SU-DHL-6 (cell line): ENCODE results near the gene ATG16L1.

ENCODE experiments used
- H2AFZ ChIP-seq: fragments of 200-600 bp; sonication (generic); 2 replicates; pipeline ENCODE4 v1.6.1; 2014; ENCODE audit warnings: low read depth, mild to moderate bottlenecking, moderate library complexity, mixed read lengths, antibody characterized with exemption, low read length; ENCODE audit not compliant: severe bottlenecking
- H3F3A ChIP-seq: fragments of 200-600 bp; shearing (Covaris generic); 2 replicates; pipeline ENCODE4 v1.6.0; 2016; ENCODE audit warnings: antibody characterized with exemption, mild to moderate bottlenecking; ENCODE audit not compliant: insufficient read depth
- H3K27ac ChIP-seq: fragments of 200-600 bp; sonication (generic); 2 replicates; pipeline ENCODE4 v1.5.1; 2016; ENCODE audit warnings: low read depth, mild to moderate bottlenecking, low read length, moderate library complexity, mixed read lengths
- H3K27me3 ChIP-seq: fragments of 200-600 bp; sonication (generic), shearing (Covaris generic); 2 replicates; pipeline ENCODE4 v1.6.0; 2014; ENCODE audit warnings: mild to moderate bottlenecking, low read length
- H3K36me3 ChIP-seq: fragments of 200-600 bp; sonication (generic); 2 replicates; pipeline ENCODE4 v1.6.1; 2014; ENCODE audit warnings: mild to moderate bottlenecking, low read length, mixed read lengths
- H3K4me2 ChIP-seq: fragments of 300-600, 200-600 bp; shearing (Covaris generic), sonication (generic); 2 replicates; pipeline ENCODE4 v1.6.0; 2014; ENCODE audit warnings: low read length, low read depth, mild to moderate bottlenecking; ENCODE audit not compliant: poor library complexity, severe bottlenecking
- H3K4me3 ChIP-seq: fragments of 200-600 bp; sonication (generic); 2 replicates; pipeline ENCODE4 v1.5.1; 2014; ENCODE audit warnings: antibody characterized with exemption, low read length, mild to moderate bottlenecking, mixed read lengths; ENCODE audit not compliant: insufficient read depth, poor library complexity, severe bottlenecking
- H3K79me2 ChIP-seq: fragments of 200-600 bp; sonication (generic); 2 replicates; pipeline ENCODE4 v1.6.1; 2014; ENCODE audit warnings: mild to moderate bottlenecking, low read length, moderate library complexity; ENCODE audit not compliant: insufficient read depth
- H3K9ac ChIP-seq: fragments of 200-600 bp; sonication (generic); 2 replicates; pipeline ENCODE4 v1.7.0; 2014; ENCODE audit warnings: mild to moderate bottlenecking, low read length
- H3K9me2 ChIP-seq: fragments of 200-600 bp; sonication (generic); replicated peaks from 2 replicates; pipeline ENCODE4 v1.6.1; 2014; ENCODE audit warnings: low read length; ENCODE audit not compliant: insufficient read depth
- H3K9me3 ChIP-seq: fragments of 200-600 bp; sonication (generic); 2 replicates; pipeline ENCODE4 v1.6.1; 2014; ENCODE audit warnings: low read length, mixed read lengths; ENCODE audit not compliant: insufficient read depth
- H4K20me1 ChIP-seq: fragments of 200-600 bp; sonication (generic); 2 replicates; pipeline ENCODE4 v1.6.1; 2014; ENCODE audit warnings: low read depth, mild to moderate bottlenecking, antibody characterized with exemption, low read length, moderate library complexity, mixed read lengths
- CTCF ChIP-seq: fragments of 200-600 bp; sonication (generic); IDR thresholded peaks from one replicate; pipeline ENCODE4 v1.5.1; 2017; ENCODE audit warnings: antibody characterized with exemption, mild to moderate bottlenecking, low read length, moderate library complexity; ENCODE audit not compliant: insufficient read depth, poor library complexity, severe bottlenecking
- EZH2phosphoT487 ChIP-seq: fragments of 200-600 bp; sonication (generic), shearing (Covaris generic); conservative IDR thresholded peaks from 2 replicates; pipeline ENCODE4 v1.6.1; 2018; ENCODE audit warnings: mild to moderate bottlenecking, antibody characterized with exemption, low read length, moderate library complexity, mixed read lengths

ATG16L1 gene

GRCh38 chr2:233245406-233245805 lies 6.1 kb upstream of the ATG16L1 start:
- no peak overlapping the region for H2AFZ ChIP-seq
- H3K9me3 ChIP-seq = no peaks in the 10 kb centered on the region
- no peaks in the 10 kb centered on the region for H3K79me2 ChIP-seq
- H3K4me3 ChIP-seq = no peak overlapping the region
- TF ChIP-seq CTCF (no peak), EZH2phosphoT487 (no peak)
- no peaks in the 10 kb centered on the region for H3F3A ChIP-seq
- H3K27me3 ChIP-seq = no peaks in the 10 kb centered on the region
- no peaks in the 10 kb centered on the region for H4K20me1 ChIP-seq
- no peak overlapping the region for H3K4me2 ChIP-seq
- no peak overlapping the region for H3K9ac ChIP-seq
- H3K9me2 ChIP-seq = no peaks in the 10 kb centered on the region
- no peak overlapping the region for H3K27ac ChIP-seq
- no peaks in the 10 kb centered on the region for H3K36me3 ChIP-seq

GRCh38 chr2:233247116-233247515 lies 4.4 kb upstream of the ATG16L1 start:
- no peak overlapping the region for H2AFZ ChIP-seq

GRCh38 chr2:233247744-233248143 lies 3.7 kb upstream of the ATG16L1 start:
- Histone ChIP-seq H3K4me3 (no peak overlapping the region), H4K20me1 (no peaks in the 10 kb centered on the region; the same call in 1 of the 2 replicates), H3K27ac (no peak overlapping the region), H3K9ac (no peak overlapping the region), H3K79me2 (peaks cover 13% of the 10 kb centered on the region), H3F3A (no peaks in the 10 kb centered on the region), H3K9me2 (no peaks in the 10 kb centered on the region), H3K9me3 (no peaks in the 10 kb centered on the region), H3K4me2 (no peak overlapping the region), H3K36me3 (no peaks in the 10 kb centered on the region), H2AFZ (no peak overlapping the region), H3K27me3 (no peaks in the 10 kb centered on the region)
- no peak for TF ChIP-seq EZH2phosphoT487

More at GRCh38 chr2:233247116-233247515, 4.4 kb upstream of the ATG16L1 start:
- Histone ChIP-seq H3K79me2 (peaks cover 7% of the 10 kb centered on the region), H3K4me2 (no peak overlapping the region), H3K27ac (no peak overlapping the region), H4K20me1 (no peaks in the 10 kb centered on the region), H3K4me3 (no peak overlapping the region), H3K9ac (no peak overlapping the region), H3K36me3 (no peaks in the 10 kb centered on the region), H3K9me2 (no peaks in the 10 kb centered on the region), H3K9me3 (no peaks in the 10 kb centered on the region), H3F3A (no peaks in the 10 kb centered on the region), H3K27me3 (no peaks in the 10 kb centered on the region)
- TF ChIP-seq EZH2phosphoT487 (no peak), CTCF (no peak)

GRCh38 chr2:233248999-233249398 lies 2.5 kb upstream of the ATG16L1 start:
- TF ChIP-seq CTCF = no peak
- H3K79me2 ChIP-seq = peaks cover 26% of the 10 kb centered on the region
- no peak overlapping the region for H3K9ac ChIP-seq
- H4K20me1 ChIP-seq = no peaks in the 10 kb centered on the region; the same call in 1 of the 2 replicates
- no peak overlapping the region for H3K27ac ChIP-seq
- no peaks in the 10 kb centered on the region for H3K9me2 ChIP-seq
- H3K27me3 ChIP-seq = no peaks in the 10 kb centered on the region
- H3K4me2 ChIP-seq = no peak overlapping the region
- no peak overlapping the region for H3K4me3 ChIP-seq
- no peaks in the 10 kb centered on the region for H3K9me3 ChIP-seq
- no peak overlapping the region for H2AFZ ChIP-seq
- no peaks in the 10 kb centered on the region for H3F3A ChIP-seq
- no peaks in the 10 kb centered on the region for H3K36me3 ChIP-seq
